GM19452 (cell line): ENCODE data around the gene IGSF10.

Experiments
- ATAC-seq: cut with Tn5 transposase; IDR thresholded peaks from one replicate; pipeline ENCODE4 v1.9.1; 2021; ENCODE audit not compliant: unreplicated experiment

Gene IGSF10

GRCh38 chr3:151462278-151462780 is 1.5 kb upstream of the IGSF10 start:
- no peak for ATAC-seq

- no peak for ATAC-seq
Observed at GRCh38 chr3:151460228-151460627, 633 bp downstream of the IGSF10 start.

- no peak for ATAC-seq
Observed at GRCh38 chr3:151459358-151459757, 1.5 kb downstream of the IGSF10 start.

GRCh38 chr3:151456065-151456464 is 4.8 kb downstream of the IGSF10 start:
- ATAC-seq: no peak

GRCh38 chr3:151452841-151453240 is 8.0 kb downstream of the IGSF10 start:
- ATAC-seq: no peak

- ATAC-seq: no peak
Observed at GRCh38 chr3:151452368-151452767, 8.5 kb downstream of the IGSF10 start.

GRCh38 chr3:151446002-151446340 is 14.9 kb downstream of the IGSF10 start:
- ATAC-seq: no peak

- ATAC-seq: no peak
Observed at GRCh38 chr3:151445273-151446001, 15.4 kb downstream of the IGSF10 start.

GRCh38 chr3:151443583-151443982 is 17.3 kb downstream of the IGSF10 start:
- no peak for ATAC-seq

GRCh38 chr3:151440940-151441339 is 19.9 kb downstream of the IGSF10 start:
- no peak for ATAC-seq

- ATAC-seq: no peak
Observed at GRCh38 chr3:151439652-151440125, 21.2 kb downstream of the IGSF10 start.

GRCh38 chr3:151437906-151438305 is 23.0 kb downstream of the IGSF10 start:
- ATAC-seq: no peak

GRCh38 chr3:151436675-151437446 is 24.0 kb downstream of the IGSF10 start:
- no peak for ATAC-seq

GRCh38 chr3:151434151-151434890 is 26.5 kb downstream of the IGSF10 start:
- ATAC-seq: no peak

- no peak for ATAC-seq
Observed at GRCh38 chr3:151432616-151433372, 28.1 kb downstream of the IGSF10 start.

GRCh38 chr3:151431940-151432339 is 28.9 kb downstream of the IGSF10 start:
- no peak for ATAC-seq

GRCh38 chr3:151430821-151431484 is 29.9 kb downstream of the IGSF10 start:
- ATAC-seq: no peak

- ATAC-seq: no peak
Observed at GRCh38 chr3:151428386-151428785, 32.5 kb downstream of the IGSF10 start.

- ATAC-seq: peak; percentile 88
Observed at GRCh38 chr3:151426341-151426657, 34.6 kb downstream of the IGSF10 start.

- ATAC-seq: no peak
Observed at GRCh38 chr3:151425627-151426340, 35.1 kb downstream of the IGSF10 start.
